Neural progenitor cell (in vitro differentiated cells): ENCODE measurements around the gene VARS2.

Source experiments
- EZH2phosphoT487 ChIP-seq: fragments of 200-600 bp; sonication (generic); IDR thresholded peaks from 2 replicates; pipeline ENCODE4 v1.6.1; 2017; ENCODE audit warnings: antibody characterized with exemption
- TF ChIP-seq, protein P1 (sequence below): fragments of 200-600 bp; sonication (generic); IDR thresholded peaks from 2 replicates; pipeline ENCODE4 v1.5.1; 2017; ENCODE audit warnings: antibody characterized with exemption, mild to moderate bottlenecking

DNA sequence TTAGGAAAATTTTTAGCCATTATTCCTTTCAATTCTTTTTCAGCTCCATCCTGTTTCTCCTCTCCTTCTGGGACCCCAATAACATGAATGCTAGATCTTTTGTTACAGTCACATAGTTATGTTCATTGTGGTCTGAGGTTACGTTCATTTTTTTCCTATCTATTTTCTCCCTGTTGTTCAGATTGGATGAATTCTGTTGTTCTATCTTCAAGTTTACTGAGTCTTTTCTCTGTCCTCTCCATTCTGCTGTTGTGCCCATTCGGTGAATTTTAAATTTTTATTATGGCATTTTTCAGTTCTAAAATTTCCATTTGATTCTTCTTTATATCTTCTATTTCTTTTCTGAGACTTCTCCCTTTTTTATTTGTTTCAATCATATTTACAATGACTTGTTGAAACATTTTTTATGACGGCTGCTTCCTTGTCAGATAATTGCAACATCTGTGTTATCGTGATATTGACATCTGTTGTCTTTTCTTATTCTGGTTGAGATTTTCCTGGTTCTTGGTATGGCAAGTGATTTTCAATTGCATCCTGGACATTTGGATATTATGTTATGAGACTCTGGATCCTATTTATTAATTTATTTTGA, 42.4 kb upstream of the VARS2 start:
- TF ChIP-seq, protein P1, sequence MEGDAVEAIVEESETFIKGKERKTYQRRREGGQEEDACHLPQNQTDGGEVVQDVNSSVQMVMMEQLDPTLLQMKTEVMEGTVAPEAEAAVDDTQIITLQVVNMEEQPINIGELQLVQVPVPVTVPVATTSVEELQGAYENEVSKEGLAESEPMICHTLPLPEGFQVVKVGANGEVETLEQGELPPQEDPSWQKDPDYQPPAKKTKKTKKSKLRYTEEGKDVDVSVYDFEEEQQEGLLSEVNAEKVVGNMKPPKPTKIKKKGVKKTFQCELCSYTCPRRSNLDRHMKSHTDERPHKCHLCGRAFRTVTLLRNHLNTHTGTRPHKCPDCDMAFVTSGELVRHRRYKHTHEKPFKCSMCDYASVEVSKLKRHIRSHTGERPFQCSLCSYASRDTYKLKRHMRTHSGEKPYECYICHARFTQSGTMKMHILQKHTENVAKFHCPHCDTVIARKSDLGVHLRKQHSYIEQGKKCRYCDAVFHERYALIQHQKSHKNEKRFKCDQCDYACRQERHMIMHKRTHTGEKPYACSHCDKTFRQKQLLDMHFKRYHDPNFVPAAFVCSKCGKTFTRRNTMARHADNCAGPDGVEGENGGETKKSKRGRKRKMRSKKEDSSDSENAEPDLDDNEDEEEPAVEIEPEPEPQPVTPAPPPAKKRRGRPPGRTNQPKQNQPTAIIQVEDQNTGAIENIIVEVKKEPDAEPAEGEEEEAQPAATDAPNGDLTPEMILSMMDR = no peak
- TF ChIP-seq EZH2phosphoT487 = no peak
